HG03439 (cell line): ENCODE results near the gene C2orf92.
A peak's percentile ranks its signal among the peaks of the same experiment; 100 is the strongest.
"Not testable (repeated sequence)": the region's sequence is repeated elsewhere in the genome, so short reads cannot be mapped to it uniquely, and the experiment has no call there.

Experiments used
- ATAC-seq: cut with Tn5 transposase; IDR thresholded peaks from one replicate; pipeline ENCODE4 v1.9.1; 2021; ENCODE audit warnings: mild to moderate bottlenecking, moderate library complexity; ENCODE audit not compliant: unreplicated experiment

C2orf92 gene

GRCh38 chr2:97669448-97669847, at the start of gene C2orf92:
Gene C2orf92 (plus strand): TSS chr2:97669713. CDS start chr2:97669789, 76 bp downstream.
- no peak for ATAC-seq

GRCh38 chr2:97620492-97620891, 49.0 kb upstream of the C2orf92 start:
- ATAC-seq: not testable (repeated sequence)

- ATAC-seq: not testable (repeated sequence)
Observed at GRCh38 chr2:97622976-97623375, 46.5 kb upstream of the C2orf92 start.

- not testable (repeated sequence) for ATAC-seq
Observed at GRCh38 chr2:97625354-97626048, 44.0 kb upstream of the C2orf92 start.

GRCh38 chr2:97626049-97626430, 43.5 kb upstream of the C2orf92 start:
- not testable (repeated sequence) for ATAC-seq

DNA sequence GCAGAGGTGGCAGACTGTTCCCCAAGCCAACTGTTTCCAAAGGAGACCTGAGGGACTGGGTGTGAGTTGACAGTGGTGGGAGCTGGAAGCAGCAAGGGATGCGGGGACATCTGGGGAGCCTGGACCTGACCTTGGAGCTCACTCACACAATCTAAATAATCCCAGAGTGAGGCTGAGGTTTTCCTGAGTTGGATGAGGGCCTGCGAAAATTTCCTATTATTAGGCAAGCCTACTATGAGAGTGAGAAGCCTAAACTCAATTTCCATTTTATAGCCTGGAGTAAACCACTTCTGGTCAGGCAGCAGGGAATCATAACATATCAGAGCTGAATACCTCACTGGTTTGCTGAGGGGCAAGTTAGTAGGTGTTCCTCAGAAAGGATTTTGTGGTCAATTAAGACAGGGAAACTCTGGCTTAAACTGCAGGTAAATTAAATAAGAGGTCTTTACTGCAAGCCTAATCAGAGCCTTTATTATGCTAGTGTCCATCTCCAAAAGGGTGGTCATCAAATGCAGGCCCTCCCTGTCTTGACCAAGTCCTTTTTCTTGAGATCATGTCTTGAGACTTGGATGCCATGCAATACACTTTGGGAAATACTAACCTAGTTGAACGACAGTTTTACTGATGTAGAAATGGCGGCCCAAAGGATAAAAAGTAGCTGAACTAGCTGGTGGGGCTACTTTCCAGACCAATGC, 25.3 kb upstream of the C2orf92 start:
- no peak for ATAC-seq

GRCh38 chr2:97645112-97645694, 24.3 kb upstream of the C2orf92 start:
- peak; percentile 36 for ATAC-seq

DNA sequence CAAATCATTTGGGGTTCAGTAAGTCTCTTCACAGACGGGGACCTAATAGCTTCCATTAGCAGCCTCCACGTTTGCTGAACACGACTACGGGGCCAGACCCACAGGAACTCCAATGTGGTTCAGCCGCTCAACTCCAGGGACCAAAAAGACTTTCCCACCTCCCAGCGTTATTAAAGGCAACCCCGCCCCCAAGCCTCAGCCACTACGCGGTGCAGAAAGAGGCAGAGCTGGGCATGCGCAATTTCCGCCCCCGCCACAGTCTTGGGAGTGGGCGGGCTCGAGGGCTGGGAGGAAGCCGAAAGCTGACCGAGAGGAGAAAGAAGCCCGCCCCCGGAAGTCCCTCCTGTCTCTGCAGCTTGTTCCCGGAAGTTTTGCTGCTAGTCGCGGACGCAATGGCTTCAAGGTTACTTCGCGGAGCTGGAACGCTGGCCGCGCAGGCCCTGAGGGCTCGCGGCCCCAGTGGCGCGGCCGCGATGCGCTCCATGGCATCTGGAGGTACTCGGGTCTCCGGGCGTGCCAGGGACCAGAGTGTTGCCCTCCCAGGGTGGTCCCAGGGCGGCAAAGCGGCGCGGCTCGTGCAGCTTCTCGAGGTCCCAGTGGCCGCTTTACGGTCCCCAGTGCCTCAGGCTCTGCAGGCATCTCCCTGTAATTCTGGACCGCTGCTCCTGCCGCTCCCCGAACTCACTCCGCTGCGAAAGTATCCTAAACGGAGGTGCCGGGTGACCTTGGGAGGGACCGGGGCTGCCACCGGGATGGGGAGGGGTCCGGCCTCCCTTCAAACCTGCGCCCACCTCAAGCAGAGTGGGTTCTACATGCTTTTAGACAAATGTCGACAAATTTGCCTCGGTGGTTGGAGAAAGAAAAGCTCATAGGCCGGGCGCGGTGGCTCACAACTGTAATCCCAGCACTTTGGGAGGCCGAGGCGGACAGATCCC, 23.6 kb upstream of the C2orf92 start, which contains the start of gene COX5B:
COX5B (plus strand) TSS at position 368 of the 935 bp plus-strand sequence; CDS start at position 393, 25 bp downstream.
- peak; percentile 96 for ATAC-seq

DNA sequence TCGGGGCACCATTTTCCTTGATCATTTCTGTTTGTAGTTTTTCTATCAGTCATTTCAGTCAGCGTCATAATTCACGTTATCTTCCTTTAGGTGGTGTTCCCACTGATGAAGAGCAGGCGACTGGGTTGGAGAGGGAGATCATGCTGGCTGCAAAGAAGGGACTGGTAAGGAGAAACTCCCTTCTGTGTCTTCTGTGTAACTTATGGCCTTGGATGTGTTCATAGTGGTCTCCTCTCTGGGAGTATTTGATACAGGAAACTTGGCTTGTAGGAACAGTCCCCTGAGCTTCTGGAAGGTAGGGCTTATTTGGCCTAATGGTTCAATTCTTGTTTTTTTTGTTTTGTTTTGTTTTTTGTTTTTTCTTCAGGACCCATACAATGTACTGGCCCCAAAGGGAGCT, 22.5 kb upstream of the C2orf92 start:
- ATAC-seq: no peak

- ATAC-seq: no peak
Observed at GRCh38 chr2:97651114-97651513, 18.4 kb upstream of the C2orf92 start.

GRCh38 chr2:97653473-97653872, 16.0 kb upstream of the C2orf92 start:
- ATAC-seq: no peak

DNA sequence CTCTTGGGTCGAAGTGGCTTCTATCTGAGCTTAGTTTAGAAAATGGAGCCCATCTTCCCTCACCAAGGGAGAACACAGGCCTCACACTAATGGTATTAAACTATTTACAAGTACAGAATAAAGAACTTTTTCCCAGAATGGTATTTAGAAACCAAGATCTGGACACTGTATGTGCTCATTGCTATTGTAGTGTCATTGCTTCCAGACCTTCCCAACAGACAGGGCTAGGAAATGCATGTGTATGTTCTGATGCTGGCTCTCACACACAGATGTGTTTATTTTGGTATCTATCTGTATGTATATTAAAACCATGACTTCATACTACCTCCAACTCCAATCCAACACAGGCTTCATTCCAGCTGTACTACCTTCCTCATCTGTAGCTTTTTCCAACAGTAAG, 15.6 kb upstream of the C2orf92 start:
- ATAC-seq: no peak

GRCh38 chr2:97654309-97654708, 15.2 kb upstream of the C2orf92 start:
- ATAC-seq: no peak

GRCh38 chr2:97654791-97655190, 14.7 kb upstream of the C2orf92 start:
- no peak for ATAC-seq

GRCh38 chr2:97656129-97656755, 13.3 kb upstream of the C2orf92 start:
- no peak for ATAC-seq

DNA sequence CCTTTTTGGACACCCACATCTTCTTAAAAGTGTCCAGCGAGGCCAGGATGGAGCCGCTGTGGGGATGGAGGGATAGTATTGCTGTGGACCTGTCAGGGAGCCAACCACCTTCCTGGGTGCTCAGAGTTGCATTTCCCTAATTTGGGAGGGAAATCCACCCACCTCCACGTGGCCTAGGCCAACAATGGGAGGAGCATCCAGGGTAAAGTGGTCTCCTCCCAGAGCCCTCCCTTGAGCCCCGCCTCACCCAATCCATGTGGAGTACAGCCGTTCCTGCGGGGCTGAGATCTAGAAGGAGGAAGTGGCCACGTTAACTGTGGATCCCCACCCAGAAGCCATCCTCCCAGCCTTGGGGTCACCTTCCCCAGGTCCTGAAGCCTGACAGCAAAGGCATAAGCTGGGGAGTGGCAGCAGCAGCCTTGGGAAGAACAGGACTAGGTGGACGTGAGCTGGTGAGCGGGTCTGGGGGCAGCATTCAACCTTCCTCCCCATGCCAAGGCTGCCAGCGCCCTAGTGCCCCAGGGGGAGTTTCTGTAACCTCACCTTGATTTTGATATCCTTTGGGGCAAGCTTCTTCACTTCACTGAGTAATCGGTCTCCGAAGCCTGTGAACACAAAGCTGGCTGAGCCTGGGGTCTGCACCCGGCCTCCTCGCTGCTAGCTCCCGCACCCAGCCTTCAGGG, 12.5 kb upstream of the C2orf92 start:
- ATAC-seq: no peak

- ATAC-seq: no peak
Observed at GRCh38 chr2:97657986-97658690, 11.4 kb upstream of the C2orf92 start.

- ATAC-seq: no peak
Observed at GRCh38 chr2:97658691-97659157, 10.8 kb upstream of the C2orf92 start.
